GM12872 (cell line): Measurements from ENCODE around the gene IFNA17.
"Not testable (repeated sequence)": the region's sequence is repeated elsewhere in the genome, so short reads cannot be mapped to it uniquely, and the experiment has no call there.

ENCODE experiments used
- CTCF ChIP-seq: IDR thresholded peaks from 3 replicates; pipeline ENCODE4 v1.5.1; 2011; ENCODE audit warnings: low read depth, mild to moderate bottlenecking, low read length, moderate library complexity; ENCODE audit not compliant: insufficient read depth

IFNA17 gene

GRCh38 chr9:21194867-21195776 lies 32.9 kb downstream of the IFNA17 start:
- TF ChIP-seq CTCF, result peak; percentile 68

DNA sequence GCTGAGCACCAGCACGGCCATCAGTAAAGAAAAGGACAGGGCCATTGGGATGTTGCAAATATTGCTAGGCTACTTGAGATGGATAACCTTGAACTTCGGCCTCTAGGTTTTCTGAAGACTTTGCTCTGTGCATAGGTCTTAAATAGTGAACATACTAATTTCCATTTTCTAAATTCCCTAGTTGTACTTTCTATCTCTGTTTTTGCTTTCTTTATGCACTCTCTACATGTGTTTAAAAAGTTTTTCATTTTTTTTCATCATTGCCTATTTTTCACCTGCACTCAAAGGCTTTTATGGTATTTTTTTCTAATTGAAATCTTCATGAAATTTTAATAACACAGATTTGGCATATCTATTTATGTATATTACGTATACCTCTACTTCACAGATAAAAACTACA lies 40.5 kb downstream of the IFNA17 start, which contains the start of gene IFNA4:
IFNA4 (minus strand) TSS at position 101 of the 400 bp plus-strand sequence; CDS start at position 45, 56 bp downstream.
- TF ChIP-seq CTCF, result not testable (repeated sequence)

- TF ChIP-seq CTCF, result peak; percentile 70
These were observed 44.9 kb downstream of the IFNA17 start for GRCh38 chr9:21182810-21183736.
